HG03521 (cell line): Measurements from ENCODE around the gene TMEM245.
"Not testable (repeated sequence)": the region's sequence is repeated elsewhere in the genome, so short reads cannot be mapped to it uniquely, and the experiment has no call there.

ENCODE experiments used
- ATAC-seq: cut with Tn5 transposase; IDR thresholded peaks from one replicate; pipeline ENCODE4 v1.9.1; 2021; ENCODE audit warnings: mild to moderate bottlenecking, moderate library complexity; ENCODE audit not compliant: unreplicated experiment

TMEM245 gene

GRCh38 chr9:109134167-109134578 lies 14.4 kb upstream of the TMEM245 start:
- ATAC-seq = no peak

- no peak for ATAC-seq
These were observed 13.8 kb upstream of the TMEM245 start for GRCh38 chr9:109133533-109133932.

- no peak for ATAC-seq
These were observed 12.8 kb upstream of the TMEM245 start for GRCh38 chr9:109132567-109133021.

DNA sequence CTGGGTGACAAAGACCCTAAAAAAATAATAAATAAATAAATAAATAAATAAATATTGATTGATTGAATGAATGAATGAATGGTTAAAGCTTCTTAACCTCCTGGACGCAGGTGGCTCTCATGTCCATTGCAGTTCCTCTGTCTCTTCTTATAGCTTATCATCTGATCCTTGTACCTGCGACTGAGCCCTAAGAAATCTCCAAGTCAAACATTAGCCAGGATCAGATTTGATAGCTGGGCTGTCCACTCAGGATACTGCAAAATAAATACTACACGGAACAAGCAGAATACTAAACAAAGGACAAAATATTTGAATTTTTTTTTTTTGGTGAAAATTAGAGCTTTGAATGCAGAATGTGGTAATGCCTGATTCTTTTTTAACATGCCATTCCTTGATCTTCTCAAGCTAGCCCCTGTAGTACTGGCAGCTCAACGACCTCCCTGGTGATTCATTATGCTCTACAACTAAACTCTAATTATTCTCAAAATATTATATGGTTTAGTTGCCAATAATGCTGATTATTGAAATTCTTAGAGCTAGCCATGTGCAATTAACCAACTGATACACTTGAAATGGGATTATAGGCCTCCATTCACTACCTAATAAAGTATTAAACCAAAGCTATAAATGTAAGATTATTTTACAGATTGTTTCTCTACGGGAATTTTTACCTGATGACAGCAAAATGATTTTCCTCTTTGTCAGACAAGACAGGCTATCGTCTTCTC lies 9.9 kb upstream of the TMEM245 start:
- no peak for ATAC-seq

- not testable (repeated sequence) for ATAC-seq
These were observed 6.9 kb upstream of the TMEM245 start for GRCh38 chr9:109126671-109127070.

DNA sequence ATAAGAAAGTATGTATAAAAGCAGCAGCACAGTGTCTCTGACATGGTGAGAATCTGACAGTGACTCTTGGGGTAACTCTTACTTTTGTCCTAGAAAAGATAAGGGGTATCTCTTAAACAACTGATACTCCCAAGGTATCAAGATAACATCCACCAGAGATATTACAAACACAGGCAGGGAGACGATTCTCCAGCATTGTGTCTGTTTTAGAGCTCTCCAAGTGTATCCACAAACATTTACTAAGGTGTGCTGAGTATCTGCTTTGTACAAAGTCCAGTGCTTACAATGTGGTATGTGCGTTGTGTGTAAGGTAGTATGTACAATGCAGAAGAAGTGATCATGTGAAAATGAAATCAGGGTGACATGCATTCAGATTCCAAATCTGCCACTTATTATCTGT lies 4.4 kb upstream of the TMEM245 start:
- no peak for ATAC-seq

DNA sequence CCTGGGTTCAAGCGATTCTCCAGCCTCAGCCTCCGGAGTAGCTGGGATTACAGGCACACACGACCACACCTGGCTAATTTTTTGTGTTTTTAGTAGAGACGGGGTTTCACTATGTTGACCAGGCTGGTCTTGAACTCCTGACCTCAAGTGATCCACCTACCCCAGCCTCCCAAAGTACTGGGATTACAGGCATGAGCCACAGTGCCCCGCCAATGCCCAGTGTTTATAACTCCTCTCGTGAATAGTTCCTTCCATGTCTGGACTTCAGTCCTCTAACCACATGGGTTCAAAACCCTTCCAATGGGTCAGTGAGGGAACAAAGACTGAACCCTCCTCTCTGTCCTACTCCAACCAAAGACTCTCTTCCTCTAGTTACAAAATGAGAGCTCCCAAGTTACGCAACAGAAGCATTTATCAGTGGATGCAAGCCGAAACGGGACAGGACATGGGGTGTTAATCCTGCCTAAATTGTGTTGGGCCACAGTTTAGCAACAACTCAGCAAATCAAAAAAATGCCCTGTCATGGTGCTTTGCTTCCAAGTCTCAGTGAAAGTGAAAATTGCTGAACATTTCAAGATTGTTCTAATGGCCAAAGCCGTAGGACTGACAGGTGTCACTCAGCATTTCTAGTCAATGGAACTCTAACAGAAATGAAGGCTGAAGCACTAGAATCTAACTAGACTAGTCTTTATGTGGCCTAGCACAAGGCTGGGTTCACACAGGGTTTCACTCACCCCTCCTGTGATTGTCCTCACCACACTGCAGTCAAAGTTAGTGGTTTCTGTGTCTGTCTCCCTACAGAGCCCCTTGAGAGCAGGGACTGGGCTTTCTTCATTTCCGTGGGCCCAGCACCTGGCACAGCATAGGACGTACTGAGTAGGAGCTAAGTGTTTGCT lies 3.2 kb upstream of the TMEM245 start:
- no peak for ATAC-seq

- no peak for ATAC-seq
These were observed 1.6 kb upstream of the TMEM245 start for GRCh38 chr9:109121232-109121796.

- no peak for ATAC-seq
These were observed 550 bp upstream of the TMEM245 start for GRCh38 chr9:109120204-109120789.

DNA sequence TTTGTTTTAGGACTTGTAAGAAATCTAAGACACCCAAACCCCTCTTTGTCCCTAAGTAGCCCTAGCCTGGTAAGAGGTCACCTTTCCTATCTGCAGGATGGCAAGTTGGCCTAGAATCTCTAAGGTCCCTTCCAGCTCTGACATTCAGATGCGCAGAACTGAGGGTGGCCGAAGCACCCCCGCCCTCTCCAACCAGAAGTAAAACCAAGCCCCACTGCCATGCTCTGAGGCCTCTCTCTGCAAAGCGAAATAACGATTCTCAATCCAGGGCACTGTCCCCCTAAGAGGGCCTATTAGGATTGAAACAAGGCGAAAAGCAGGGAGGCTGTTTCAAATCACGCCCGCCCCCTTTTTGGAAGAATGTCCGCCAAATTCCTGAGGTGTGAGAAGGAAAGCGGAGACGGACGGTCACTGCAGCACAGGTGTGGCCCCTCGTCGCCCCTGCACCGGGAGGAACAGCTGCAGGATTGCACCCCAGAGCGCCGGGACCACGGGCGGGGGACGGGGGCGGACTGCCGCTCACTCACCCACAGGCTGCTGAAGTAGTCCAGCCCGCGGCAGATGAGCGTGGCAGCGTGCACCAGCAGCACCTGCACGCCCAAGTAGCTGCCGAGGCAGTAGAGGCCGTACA lies 824 bp downstream of the TMEM245 start:
- ATAC-seq = no peak

DNA sequence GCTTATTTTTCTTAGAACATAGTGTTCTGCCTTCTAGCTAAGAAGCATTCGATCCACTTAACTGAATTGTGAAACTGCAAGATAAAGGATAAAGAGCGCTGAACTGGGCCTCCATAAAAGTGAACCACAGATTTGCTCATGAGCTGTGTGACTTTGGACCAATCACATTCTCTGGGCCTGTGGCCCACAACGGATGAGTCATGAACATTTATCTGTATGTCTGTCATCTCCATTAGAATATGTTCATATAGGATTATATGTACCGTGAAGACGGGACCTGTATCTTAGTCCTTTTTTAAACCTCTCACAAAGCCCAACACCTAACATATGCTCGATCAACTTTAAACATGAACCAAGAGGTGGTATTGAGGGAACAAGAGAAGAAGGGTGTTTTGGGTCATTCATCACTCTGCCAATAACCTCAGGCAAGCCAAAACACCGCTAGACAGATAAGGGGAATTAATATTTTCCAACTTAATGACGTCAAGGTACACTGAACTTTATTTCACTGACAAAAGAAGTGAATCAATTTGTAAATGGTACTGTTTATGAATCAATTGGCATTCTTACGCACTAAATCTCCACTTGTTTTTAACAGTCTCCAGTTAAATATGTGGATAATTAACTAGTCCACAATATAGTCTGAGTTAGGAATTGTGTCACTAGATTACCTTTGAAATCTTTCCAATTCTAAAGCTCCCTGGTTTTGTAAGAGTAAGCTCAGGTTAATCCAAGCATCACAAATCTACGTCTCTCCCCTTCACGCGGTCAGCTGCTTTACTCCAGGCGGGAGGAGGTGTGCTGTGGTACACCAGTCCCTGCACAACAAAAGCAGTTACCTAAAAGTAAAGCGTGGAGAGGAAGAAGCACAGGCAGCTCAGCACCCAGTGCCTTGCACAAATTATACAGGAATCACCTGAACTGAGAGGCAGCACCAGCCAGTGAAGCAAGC lies 1.6 kb downstream of the TMEM245 start:
- no peak for ATAC-seq

- ATAC-seq = no peak
These were observed 3.7 kb downstream of the TMEM245 start for GRCh38 chr9:109115931-109116526.

- ATAC-seq = no peak
These were observed 5.1 kb downstream of the TMEM245 start for GRCh38 chr9:109114670-109115069.

GRCh38 chr9:109113892-109114609 lies 5.7 kb downstream of the TMEM245 start:
- no peak for ATAC-seq

- ATAC-seq = no peak
These were observed 6.5 kb downstream of the TMEM245 start for GRCh38 chr9:109113254-109113653.

DNA sequence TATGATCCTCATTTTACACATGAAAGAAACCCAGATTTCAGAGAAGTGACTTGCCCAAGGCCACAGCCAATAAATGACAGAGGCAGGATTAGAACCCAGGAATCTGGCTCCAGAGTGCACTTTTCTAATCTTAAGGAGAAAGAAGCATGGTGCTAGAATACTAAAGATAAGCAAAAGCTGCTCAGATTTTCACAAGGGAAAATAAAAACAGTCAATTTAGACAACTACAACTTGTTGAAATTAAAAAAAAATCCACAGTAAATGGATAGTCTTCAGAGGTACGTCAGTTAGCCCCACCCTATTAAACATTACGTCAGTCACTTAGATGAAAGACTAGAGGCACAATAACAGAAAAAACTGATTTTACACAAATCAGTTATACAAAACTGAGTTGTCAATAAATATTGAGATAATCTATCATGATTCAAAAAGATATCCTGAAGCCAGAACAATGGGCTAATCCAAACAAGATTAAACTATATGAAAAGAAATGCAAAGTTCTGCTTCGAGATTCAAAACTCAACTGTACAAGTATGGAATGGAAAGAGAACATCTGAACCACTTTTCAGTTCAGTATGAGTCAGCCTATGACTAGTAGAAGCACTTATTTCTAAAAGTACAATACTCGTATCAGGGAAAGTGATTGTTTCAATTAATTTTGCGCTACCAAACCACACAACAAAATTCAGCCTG lies 9.3 kb downstream of the TMEM245 start:
- ATAC-seq = peak; percentile 78

- ATAC-seq = no peak
These were observed 9.8 kb downstream of the TMEM245 start for GRCh38 chr9:109109967-109110328.

DNA sequence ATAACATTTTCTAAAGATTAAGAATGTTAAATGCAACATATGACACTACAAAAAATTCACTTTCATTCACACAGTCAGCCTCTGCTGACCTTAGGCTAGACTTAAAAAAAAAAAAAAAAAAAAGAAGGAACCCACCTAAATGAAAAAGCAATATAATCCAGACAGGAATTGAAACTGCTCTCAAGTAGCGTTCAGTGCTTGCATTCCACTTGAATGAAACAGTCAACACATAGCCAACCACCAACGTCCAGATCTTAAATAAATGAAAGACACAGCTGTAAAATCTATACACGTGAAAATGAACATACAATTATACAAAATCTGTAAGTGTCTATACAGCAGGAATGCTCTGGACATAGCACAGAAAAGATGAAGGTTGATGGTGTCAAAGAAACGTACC lies 11.4 kb downstream of the TMEM245 start:
- ATAC-seq = no peak
